ENCODE data around the gene RAP1B.

Gene RAP1B

DNA sequence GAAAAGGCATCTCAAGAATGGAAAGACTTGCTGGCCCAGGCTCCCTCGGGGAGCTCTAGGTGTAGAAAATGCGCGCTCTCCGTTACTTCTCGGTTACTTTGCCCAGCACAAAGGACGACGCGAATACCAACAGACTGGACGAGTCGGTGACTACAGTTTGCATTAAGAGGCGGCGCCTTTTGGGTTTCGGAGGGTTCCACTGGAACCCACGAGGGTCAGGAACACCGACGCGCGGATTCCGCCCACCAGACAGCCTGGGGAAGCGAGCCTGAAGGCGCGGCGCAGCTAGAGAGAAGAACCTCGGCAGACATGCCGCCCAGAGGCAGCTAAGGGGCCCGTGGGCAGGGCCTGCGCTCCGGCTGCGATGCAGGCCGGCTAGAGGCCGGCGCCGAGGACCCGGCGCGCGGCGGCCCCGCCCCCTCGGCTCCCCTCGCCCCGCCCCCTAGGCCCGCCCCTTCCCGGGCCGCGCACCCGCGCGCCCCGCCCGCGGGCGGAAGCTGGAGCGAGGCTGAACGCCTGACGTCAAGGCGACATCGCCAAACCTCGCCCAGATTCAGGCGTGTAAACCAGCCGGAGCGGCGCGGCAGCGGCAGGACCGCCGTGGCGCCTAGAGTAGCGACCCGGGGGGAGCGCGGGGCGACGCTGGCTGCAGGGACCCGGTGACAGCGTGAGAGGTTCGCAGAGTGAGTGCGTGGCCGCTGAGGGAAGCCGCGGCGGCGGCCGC lies at the start of gene RAP1B:
RAP1B (plus strand) TSS at position 530 of the 724 bp plus-strand sequence. CDS start 37,826 bp downstream, outside the sequence.
- peak; percentile 91 for DNase-seq

- no peak for DNase-seq
These were observed 48.9 kb upstream of the RAP1B start for GRCh38 chr12:68561830-68562229.

DNA sequence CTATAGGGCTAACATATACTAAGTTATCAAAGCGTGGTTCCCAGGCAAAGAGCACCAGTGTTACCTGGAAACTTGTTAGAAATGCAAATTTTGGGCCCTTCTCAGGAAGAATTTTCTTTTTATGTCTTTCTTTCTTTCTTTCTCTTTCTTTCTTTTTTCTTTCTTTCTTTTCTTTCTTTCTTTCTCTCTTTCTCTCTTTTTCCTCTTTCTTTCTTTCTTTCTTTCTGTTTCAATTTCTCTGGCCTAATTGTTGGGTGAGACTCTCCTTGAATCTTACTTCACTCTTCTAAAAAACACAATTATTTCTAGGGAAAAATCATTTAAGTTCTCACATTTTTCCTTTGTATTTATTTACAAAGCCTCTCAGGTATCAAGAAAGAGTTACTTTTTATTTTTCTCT lies 46.5 kb upstream of the RAP1B start:
- no peak for DNase-seq

- DNase-seq: no peak
These were observed 45.3 kb upstream of the RAP1B start for GRCh38 chr12:68565391-68565903.

GRCh38 chr12:68568922-68569569 lies 41.7 kb upstream of the RAP1B start:
- no peak for DNase-seq

DNA sequence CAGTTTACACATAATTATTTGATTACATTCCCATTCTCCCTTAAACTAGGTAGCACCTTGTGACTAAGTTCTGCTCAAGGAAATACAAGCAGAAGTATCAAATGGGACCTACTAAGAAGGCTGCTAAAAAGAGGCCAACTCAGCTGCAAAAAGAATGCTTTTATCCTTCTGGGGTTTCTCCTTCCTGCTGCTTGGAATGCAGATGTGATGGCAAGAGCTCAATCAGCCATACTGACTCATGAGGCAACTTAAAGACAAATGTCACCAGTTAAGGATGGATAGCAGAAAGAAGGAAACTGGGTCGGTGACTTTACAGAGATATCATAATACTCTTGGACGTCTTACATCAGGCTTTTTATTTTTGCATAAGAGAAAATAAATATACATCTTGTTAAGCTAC lies 38.0 kb upstream of the RAP1B start:
- DNase-seq: no peak

GRCh38 chr12:68573406-68573805 lies 37.3 kb upstream of the RAP1B start:
- no peak for DNase-seq

DNA sequence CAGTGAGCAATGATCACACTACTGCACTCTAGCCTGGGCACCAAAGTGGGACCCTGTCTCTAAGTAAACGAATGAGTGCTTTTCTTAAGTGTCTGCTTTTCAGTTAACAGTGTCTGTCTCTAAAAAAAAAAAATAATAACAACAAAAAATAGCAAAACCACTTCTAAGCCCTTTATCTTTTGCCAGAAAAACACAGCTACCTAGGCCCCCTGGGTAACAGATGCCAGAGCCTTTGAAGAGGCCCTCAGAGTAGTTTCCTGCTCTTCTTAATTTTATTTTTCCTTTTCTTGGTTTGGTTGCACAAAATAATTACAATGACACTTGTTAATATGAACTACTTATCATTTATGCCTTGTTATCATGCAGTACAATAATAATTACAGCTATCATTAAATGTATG lies 32.8 kb upstream of the RAP1B start:
- DNase-seq: no peak

- DNase-seq: no peak
These were observed 31.9 kb upstream of the RAP1B start for GRCh38 chr12:68578765-68579164.

DNA sequence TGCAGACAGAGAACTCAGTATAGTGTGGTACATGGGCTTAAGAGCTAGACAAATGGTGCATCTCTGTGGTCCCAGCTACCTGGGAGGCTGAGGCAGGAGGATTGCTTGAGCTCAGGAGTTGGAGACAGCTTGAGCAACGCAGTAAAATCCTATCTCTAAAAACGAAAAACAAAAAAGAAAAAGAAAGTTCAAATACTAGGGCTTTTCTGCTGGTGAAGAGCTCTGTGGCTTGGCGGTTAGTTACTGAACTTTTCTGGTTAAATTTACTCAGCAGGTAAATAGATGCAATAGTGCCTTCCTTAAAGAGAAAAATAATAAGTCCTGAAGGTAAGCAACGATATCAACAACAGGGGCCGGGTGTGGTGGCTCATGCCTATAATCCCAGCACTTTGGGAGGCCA lies 31.4 kb upstream of the RAP1B start:
- DNase-seq: no peak

- no peak for DNase-seq
These were observed 29.8 kb upstream of the RAP1B start for GRCh38 chr12:68580911-68581310.

DNA sequence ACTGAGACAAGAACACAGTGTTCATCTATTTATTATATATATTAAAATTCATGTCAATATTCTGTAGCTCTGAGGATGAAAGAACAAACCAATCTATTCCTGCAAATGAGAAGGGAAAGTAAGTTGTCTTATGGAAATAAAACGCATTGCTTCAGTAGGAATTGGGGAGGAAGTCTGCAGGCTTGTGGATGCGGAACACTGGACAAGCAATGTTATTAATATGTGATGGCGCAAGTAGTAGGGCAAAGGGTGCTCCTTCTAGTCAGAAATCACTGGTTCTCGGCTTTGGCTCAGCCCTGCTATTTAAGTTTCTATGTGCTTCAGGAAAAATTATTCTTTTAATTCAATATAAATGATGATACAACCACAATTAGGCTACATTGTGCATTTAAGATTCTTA lies 28.8 kb upstream of the RAP1B start:
- no peak for DNase-seq

GRCh38 chr12:68585966-68586365 lies 24.7 kb upstream of the RAP1B start:
- no peak for DNase-seq

DNA sequence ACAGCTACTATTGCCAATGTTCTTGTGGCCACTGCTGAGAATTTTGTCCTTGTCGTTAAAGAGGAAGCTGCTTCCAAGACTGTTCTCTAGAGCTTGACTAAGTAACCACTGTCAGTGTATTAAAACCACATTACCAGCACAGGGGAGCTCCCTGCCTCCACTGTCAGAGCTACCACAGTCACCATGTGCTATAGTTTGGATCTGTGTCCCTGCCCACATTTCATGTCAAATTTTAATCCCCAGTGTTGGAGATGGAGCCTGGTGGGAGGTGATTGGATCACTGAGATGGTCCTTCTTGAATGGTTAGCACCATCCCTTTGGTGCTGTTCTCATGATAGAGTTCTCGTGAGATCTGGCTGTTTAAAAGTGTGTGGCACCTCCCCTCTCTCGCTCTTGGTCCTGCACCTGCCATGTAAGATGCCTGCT lies 23.2 kb upstream of the RAP1B start:
- no peak for DNase-seq

DNA sequence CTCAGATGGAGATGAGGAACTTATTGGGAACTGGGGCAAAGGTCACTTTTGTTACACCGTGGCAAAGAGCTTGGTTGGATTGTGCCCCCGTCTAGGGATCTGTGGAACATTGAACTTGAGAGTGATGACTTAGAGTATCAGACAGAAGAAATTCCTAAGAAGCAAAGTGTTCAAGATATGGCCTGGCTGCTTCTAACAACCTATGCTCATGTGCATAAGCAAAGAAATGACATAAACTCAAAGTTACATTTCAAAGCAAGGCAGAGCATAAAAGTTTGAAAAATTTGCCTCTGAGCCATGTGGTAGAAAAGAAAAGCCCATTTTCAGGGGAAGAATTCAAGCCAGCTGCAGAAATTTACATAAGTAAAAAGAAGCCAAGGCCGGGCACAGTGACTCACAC lies 21.5 kb upstream of the RAP1B start:
- DNase-seq: no peak

- DNase-seq: peak; percentile 49
These were observed 18.8 kb upstream of the RAP1B start for GRCh38 chr12:68591734-68592418.

DNA sequence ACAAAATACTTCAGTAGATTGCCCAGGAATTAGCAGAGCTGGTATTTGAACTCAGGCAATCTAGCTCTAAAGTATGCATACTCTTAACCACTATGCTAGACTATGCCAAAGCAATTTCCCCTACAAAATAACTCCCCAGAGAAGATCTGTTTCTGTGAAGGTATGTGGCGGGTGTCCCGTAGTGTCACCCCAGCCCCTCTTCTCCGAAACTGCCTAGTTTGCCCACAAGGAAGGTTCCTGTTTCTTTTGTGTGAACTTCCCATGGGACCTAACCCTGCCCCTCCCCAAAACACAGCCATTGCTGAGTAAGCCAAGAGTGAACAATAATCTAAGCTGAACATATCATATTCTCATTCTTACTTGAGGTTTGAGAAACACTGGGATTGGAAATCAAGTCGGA lies 15.5 kb upstream of the RAP1B start:
- no peak for DNase-seq

- no peak for DNase-seq
These were observed 8.9 kb upstream of the RAP1B start for GRCh38 chr12:68601767-68602166.

- no peak for DNase-seq
These were observed 8.0 kb upstream of the RAP1B start for GRCh38 chr12:68602720-68603119.

DNA sequence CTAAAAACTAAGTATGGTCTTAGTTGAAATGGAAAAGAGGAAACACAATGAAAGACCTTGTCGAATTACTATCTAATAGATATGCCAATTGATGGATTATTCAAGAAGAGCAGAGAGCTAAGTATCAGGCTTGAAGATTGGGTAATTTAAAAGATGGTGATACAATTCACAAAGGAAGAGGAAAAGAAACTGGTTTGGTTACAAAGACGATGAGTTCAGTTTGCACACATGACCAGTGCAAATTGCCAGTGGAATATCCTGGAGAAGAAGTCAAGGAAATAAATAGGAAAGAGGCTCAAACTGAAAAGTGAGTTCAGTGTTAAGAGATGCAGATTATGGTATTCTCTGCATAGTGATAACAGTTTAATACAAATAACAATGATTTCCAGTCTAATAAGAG lies 2.5 kb upstream of the RAP1B start:
- no peak for DNase-seq

GRCh38 chr12:68609998-68610369 lies 715 bp upstream of the RAP1B start:
- peak; percentile 19 for DNase-seq

- DNase-seq: peak; percentile 63
These were observed 551 bp downstream of the RAP1B start for GRCh38 chr12:68611094-68611805.

- no peak for DNase-seq
These were observed 1.1 kb downstream of the RAP1B start for GRCh38 chr12:68611806-68612160.
